GM23338 (cell line): ENCODE data around the gene LAPTM4A. TPM values are rescaled to one million over a fixed set of nuclear protein-coding genes. Genes with fewer than 3 reads are reported as not detected.

Source experiments
- ATAC-seq: fragments of 200-7000 bp; cut with Tn5 transposase; 3 replicates; pipeline ENCODE4 v1.9.1; 2020
- DNase-seq: peaks from one replicate; pipeline ENCODE4 v3.0.0-alpha.2; 2015; ENCODE audit warnings: low spot score
- H2AFZ ChIP-seq: fragments of 200-600 bp; sonication (generic); 2 replicates; pipeline ENCODE4 v1.8.0; 2016; ENCODE audit warnings: antibody characterized with exemption, mild to moderate bottlenecking, moderate library complexity
- H3F3A ChIP-seq: fragments of 200-600 bp; sonication (generic); replicated peaks from 2 replicates; pipeline ENCODE4 v1.8.0; 2017; ENCODE audit warnings: antibody characterized with exemption, mixed run types, low read depth
- H3K27ac ChIP-seq: fragments of 200-600 bp; sonication (generic); 2 replicates; pipeline ENCODE4 v1.6.1; 2016; ENCODE audit warnings: low read depth
- H3K27me3 ChIP-seq: fragments of 200-600 bp; sonication (generic); 2 replicates; pipeline ENCODE4 v1.8.0; 2016; ENCODE audit warnings: mild to moderate bottlenecking, mixed run types, moderate library complexity; ENCODE audit not compliant: insufficient read depth
- H3K36me3 ChIP-seq: fragments of 200-600 bp; sonication (generic); 2 replicates; pipeline ENCODE4 v1.8.0; 2016; ENCODE audit warnings: mild to moderate bottlenecking; ENCODE audit not compliant: insufficient read depth
- H3K4me1 ChIP-seq: fragments of 200-600 bp; sonication (generic); 2 replicates; pipeline ENCODE4 v1.8.0; 2016; ENCODE audit warnings: mild to moderate bottlenecking, moderate library complexity; ENCODE audit not compliant: insufficient read depth
- H3K4me2 ChIP-seq: fragments of 200-600 bp; sonication (generic); 2 replicates; pipeline ENCODE4 v1.7.1; 2017; ENCODE audit warnings: mixed run types
- H3K4me3 ChIP-seq: fragments of 200-600 bp; sonication (generic); 2 replicates; pipeline ENCODE4 v1.6.1; 2016; ENCODE audit warnings: mixed run types
- H3K79me2 ChIP-seq: fragments of 200-600 bp; sonication (generic); replicated peaks from 2 replicates; pipeline ENCODE4 v1.8.0; 2017; ENCODE audit warnings: mild to moderate bottlenecking; ENCODE audit not compliant: insufficient read depth
- H3K9me2 ChIP-seq: fragments of 200-600 bp; sonication (generic); 2 replicates; pipeline ENCODE4 v1.8.0; 2017; ENCODE audit not compliant: insufficient read depth
- H4K20me1 ChIP-seq: fragments of 200-600 bp; sonication (generic); replicated peaks from 2 replicates; pipeline ENCODE4 v1.8.0; 2017; ENCODE audit warnings: mild to moderate bottlenecking; ENCODE audit not compliant: insufficient read depth
- H3K27ac Mint-ChIP-seq: 2 replicates; pipeline ENCODE4 v1.8.0; 2020; ENCODE audit warnings: inconsistent platforms, mild to moderate bottlenecking, moderate library complexity, mixed read lengths
- H3K27me3 Mint-ChIP-seq: 3 replicates; pipeline ENCODE4 v1.8.0; 2022; ENCODE audit warnings: low read depth, mild to moderate bottlenecking, moderate library complexity, mixed read lengths, inconsistent platforms; ENCODE audit not compliant: insufficient read depth, poor library complexity
- H3K36me3 Mint-ChIP-seq: 3 replicates; pipeline ENCODE4 v1.8.0; 2021; ENCODE audit warnings: low read depth, mild to moderate bottlenecking, inconsistent platforms, moderate library complexity, mixed read lengths
- H3K4me1 Mint-ChIP-seq: 3 replicates; pipeline ENCODE4 v1.8.0; 2020; ENCODE audit warnings: mild to moderate bottlenecking, inconsistent platforms, mixed read lengths
- H3K4me3 Mint-ChIP-seq: 3 replicates; pipeline ENCODE4 v1.8.0; 2021; ENCODE audit warnings: moderate library complexity, mild to moderate bottlenecking, inconsistent platforms, mixed read lengths
- H3K9me3 Mint-ChIP-seq: 3 replicates; pipeline ENCODE4 v1.8.0; 2020; ENCODE audit warnings: moderate library complexity, mild to moderate bottlenecking, inconsistent platforms, mixed read lengths
- CREB1 ChIP-seq: fragments of 250-450 bp; sonication (Bioruptor Pico); IDR thresholded peaks from 2 replicates; pipeline ENCODE4 v1.5.0; 2020; ENCODE audit warnings: low read depth, mild to moderate bottlenecking, moderate library complexity
- EZH2 ChIP-seq: fragments of 200-600 bp; sonication (generic); IDR thresholded peaks from one replicate; pipeline ENCODE4 v1.8.0; 2017; ENCODE audit warnings: antibody characterized with exemption, mild to moderate bottlenecking, low read depth; ENCODE audit not compliant: unreplicated experiment
- EZH2phosphoT487 ChIP-seq: fragments of 200-600 bp; sonication (generic); IDR thresholded peaks from one replicate; pipeline ENCODE4 v1.8.1; 2018; ENCODE audit warnings: antibody characterized with exemption; ENCODE audit not compliant: unreplicated experiment
- JUNB ChIP-seq: IDR thresholded peaks from one replicate; pipeline ENCODE4 v1.6.1; 2016; ENCODE audit warnings: antibody characterized with exemption; ENCODE audit not compliant: unreplicated experiment
- NANOG ChIP-seq: IDR thresholded peaks from 2 replicates; pipeline ENCODE4 v1.6.1; 2016; ENCODE audit warnings: antibody characterized with exemption, borderline replicate concordance
- POLR2AphosphoS5 ChIP-seq: IDR thresholded peaks from 2 replicates; pipeline ENCODE4 v1.6.1; 2016; ENCODE audit warnings: antibody characterized with exemption, low read depth
- STAT1 ChIP-seq: IDR thresholded peaks from one replicate; pipeline ENCODE4 v1.6.1; 2016; ENCODE audit warnings: antibody characterized with exemption; ENCODE audit not compliant: unreplicated experiment
- ZNF114 ChIP-seq: fragments of 250-450 bp; sonication (Bioruptor Pico); IDR thresholded peaks from 2 replicates; pipeline ENCODE4 v1.5.0; 2020; ENCODE audit warnings: mild to moderate bottlenecking, moderate library complexity
- ZNF331 ChIP-seq: fragments of 250-450 bp; sonication (Bioruptor Pico); IDR thresholded peaks from 2 replicates; pipeline ENCODE4 v1.5.0; 2020; ENCODE audit warnings: low read depth, mild to moderate bottlenecking, moderate library complexity
- polyA plus RNA-seq: library from polyadenylated mRNA; unstranded; fragments of >200 nt; fragmentation: Nextera tagmentation; extraction: Ambion mirVana; gene quantifications from 2 replicates; pipeline ENCODE4 v1.2.1, GENCODE V29; 2016
- total RNA-seq: library from RNA; depleted of rRNA; stranded (reverse); fragments of >200 nt; shearing (Covaris generic); gene quantifications from 2 replicates; pipeline ENCODE4 v1.2.3, GENCODE V29; 2014
- TF ChIP-seq, protein P1 (sequence below): fragments of 250-450 bp; sonication (Bioruptor Pico); IDR thresholded peaks from 2 replicates; pipeline ENCODE4 v1.5.0; 2020; ENCODE audit warnings: mild to moderate bottlenecking, moderate library complexity
- TF ChIP-seq, protein P2 (sequence below), 2 experiments: fragments of 200-600 bp in 1 of 2; sonication (generic) in 1 of 2; conservative IDR thresholded peaks; 2 replicates each; pipeline versions ENCODE4 v1.5.1 to v1.6.1; 2016 to 2017; ENCODE audit warnings: antibody characterized with exemption in 2 of 2, low read depth in 2 of 2, mild to moderate bottlenecking in 2 of 2, moderate library complexity in 1 of 2
- TF ChIP-seq, protein P3 (sequence below): IDR thresholded peaks from 2 replicates; pipeline ENCODE4 v1.6.1; 2016; ENCODE audit warnings: antibody characterized with exemption
- TF ChIP-seq, protein P4 (sequence below): IDR thresholded peaks from one replicate; pipeline ENCODE4 v1.6.1; 2018; ENCODE audit warnings: antibody characterized with exemption; ENCODE audit not compliant: unreplicated experiment

Gene LAPTM4A
- total and polyA plus RNA-seq, 2 experiments from 2014 or later: 123 to 214 TPM

DNA sequence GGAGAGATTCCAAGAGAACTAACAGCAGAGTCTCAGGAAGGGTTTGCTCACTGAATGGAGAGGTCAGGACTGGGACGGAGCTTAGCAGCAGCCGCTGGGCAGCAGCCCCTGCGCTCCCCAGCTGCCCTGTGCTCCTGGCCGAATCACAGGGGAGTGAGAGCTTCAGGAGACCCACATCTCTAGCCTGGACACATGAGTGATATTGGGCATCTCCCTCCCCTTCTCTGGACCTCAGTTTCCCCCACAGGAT is 39.5 kb downstream of the LAPTM4A start:
- H3K27ac ChIP-seq: no peak overlapping the region
- peaks cover 19% of the 10 kb centered on the region for H3K4me1 ChIP-seq
- 0 out of 2 replicates have a peak, but pooled peaks cover 3% of the 10 kb centered on the region for H3F3A ChIP-seq
- H3K27me3 Mint-ChIP-seq: peaks cover 30% of the 10 kb centered on the region
- H3K4me1 Mint-ChIP-seq: peaks cover 15% of the 10 kb centered on the region
- DNase-seq (peak; percentile 23), ATAC-seq (peak; percentile 47)
- H4K20me1 ChIP-seq: no peaks in the 10 kb centered on the region
- peak overlapping the region; percentile 85 for H3K4me2 ChIP-seq
- H3K27me3 ChIP-seq: peaks cover 45% of the 10 kb centered on the region
- no peaks in the 10 kb centered on the region for H3K36me3 ChIP-seq
- H3K9me2 ChIP-seq: no peaks in the 10 kb centered on the region
- H2AFZ ChIP-seq: peak overlapping the region; percentile 98
- no peaks in the 10 kb centered on the region for H3K79me2 ChIP-seq
- H3K9me3 Mint-ChIP-seq: peaks cover 9% of the 10 kb centered on the region
- H3K27ac Mint-ChIP-seq: no peak overlapping the region
- peak overlapping the region; percentile 58 for H3K4me3 ChIP-seq
- peak overlapping the region; percentile 69 for H3K4me3 Mint-ChIP-seq
- TF ChIP-seq CREB1 (no peak), POLR2AphosphoS5 (no peak), EZH2 (no peak), NANOG (no peak), JUNB (no peak), EZH2phosphoT487 (no peak), ZNF331 (no peak), STAT1 (no peak), ZNF114 (CRISPR knock-in tag) (no peak)
- TF ChIP-seq, protein P1, sequence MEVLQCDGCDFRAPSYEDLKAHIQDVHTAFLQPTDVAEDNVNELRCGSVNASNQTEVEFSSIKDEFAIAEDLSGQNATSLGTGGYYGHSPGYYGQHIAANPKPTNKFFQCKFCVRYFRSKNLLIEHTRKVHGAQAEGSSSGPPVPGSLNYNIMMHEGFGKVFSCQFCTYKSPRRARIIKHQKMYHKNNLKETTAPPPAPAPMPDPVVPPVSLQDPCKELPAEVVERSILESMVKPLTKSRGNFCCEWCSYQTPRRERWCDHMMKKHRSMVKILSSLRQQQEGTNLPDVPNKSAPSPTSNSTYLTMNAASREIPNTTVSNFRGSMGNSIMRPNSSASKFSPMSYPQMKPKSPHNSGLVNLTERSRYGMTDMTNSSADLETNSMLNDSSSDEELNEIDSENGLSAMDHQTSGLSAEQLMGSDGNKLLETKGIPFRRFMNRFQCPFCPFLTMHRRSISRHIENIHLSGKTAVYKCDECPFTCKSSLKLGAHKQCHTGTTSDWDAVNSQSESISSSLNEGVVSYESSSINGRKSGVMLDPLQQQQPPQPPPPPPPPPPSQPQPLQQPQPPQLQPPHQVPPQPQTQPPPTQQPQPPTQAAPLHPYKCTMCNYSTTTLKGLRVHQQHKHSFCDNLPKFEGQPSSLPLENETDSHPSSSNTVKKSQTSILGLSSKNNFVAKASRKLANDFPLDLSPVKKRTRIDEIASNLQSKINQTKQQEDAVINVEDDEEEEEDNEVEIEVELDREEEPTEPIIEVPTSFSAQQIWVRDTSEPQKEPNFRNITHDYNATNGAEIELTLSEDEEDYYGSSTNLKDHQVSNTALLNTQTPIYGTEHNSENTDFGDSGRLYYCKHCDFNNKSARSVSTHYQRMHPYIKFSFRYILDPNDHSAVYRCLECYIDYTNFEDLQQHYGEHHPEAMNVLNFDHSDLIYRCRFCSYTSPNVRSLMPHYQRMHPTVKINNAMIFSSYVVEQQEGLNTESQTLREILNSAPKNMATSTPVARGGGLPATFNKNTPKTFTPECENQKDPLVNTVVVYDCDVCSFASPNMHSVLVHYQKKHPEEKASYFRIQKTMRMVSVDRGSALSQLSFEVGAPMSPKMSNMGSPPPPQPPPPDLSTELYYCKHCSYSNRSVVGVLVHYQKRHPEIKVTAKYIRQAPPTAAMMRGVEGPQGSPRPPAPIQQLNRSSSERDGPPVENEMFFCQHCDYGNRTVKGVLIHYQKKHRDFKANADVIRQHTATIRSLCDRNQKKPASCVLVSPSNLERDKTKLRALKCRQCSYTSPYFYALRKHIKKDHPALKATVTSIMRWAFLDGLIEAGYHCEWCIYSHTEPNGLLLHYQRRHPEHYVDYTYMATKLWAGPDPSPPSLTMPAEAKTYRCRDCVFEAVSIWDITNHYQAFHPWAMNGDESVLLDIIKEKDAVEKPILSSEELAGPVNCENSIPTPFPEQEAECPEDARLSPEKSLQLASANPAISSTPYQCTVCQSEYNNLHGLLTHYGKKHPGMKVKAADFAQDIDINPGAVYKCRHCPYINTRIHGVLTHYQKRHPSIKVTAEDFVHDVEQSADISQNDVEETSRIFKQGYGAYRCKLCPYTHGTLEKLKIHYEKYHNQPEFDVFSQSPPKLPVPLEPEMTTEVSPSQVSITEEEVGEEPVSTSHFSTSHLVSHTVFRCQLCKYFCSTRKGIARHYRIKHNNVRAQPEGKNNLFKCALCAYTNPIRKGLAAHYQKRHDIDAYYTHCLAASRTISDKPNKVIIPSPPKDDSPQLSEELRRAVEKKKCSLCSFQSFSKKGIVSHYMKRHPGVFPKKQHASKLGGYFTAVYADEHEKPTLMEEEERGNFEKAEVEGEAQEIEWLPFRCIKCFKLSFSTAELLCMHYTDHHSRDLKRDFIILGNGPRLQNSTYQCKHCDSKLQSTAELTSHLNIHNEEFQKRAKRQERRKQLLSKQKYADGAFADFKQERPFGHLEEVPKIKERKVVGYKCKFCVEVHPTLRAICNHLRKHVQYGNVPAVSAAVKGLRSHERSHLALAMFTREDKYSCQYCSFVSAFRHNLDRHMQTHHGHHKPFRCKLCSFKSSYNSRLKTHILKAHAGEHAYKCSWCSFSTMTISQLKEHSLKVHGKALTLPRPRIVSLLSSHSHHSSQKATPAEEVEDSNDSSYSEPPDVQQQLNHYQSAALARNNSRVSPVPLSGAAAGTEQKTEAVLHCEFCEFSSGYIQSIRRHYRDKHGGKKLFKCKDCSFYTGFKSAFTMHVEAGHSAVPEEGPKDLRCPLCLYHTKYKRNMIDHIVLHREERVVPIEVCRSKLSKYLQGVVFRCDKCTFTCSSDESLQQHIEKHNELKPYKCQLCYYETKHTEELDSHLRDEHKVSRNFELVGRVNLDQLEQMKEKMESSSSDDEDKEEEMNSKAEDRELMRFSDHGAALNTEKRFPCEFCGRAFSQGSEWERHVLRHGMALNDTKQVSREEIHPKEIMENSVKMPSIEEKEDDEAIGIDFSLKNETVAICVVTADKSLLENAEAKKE: no peak
- TF ChIP-seq, protein P2, sequence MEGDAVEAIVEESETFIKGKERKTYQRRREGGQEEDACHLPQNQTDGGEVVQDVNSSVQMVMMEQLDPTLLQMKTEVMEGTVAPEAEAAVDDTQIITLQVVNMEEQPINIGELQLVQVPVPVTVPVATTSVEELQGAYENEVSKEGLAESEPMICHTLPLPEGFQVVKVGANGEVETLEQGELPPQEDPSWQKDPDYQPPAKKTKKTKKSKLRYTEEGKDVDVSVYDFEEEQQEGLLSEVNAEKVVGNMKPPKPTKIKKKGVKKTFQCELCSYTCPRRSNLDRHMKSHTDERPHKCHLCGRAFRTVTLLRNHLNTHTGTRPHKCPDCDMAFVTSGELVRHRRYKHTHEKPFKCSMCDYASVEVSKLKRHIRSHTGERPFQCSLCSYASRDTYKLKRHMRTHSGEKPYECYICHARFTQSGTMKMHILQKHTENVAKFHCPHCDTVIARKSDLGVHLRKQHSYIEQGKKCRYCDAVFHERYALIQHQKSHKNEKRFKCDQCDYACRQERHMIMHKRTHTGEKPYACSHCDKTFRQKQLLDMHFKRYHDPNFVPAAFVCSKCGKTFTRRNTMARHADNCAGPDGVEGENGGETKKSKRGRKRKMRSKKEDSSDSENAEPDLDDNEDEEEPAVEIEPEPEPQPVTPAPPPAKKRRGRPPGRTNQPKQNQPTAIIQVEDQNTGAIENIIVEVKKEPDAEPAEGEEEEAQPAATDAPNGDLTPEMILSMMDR (conservative IDR thresholded peaks at IDR 0.05; ENCODE audit: low read depth in 2 of 2): no peak
- TF ChIP-seq, protein P3, sequence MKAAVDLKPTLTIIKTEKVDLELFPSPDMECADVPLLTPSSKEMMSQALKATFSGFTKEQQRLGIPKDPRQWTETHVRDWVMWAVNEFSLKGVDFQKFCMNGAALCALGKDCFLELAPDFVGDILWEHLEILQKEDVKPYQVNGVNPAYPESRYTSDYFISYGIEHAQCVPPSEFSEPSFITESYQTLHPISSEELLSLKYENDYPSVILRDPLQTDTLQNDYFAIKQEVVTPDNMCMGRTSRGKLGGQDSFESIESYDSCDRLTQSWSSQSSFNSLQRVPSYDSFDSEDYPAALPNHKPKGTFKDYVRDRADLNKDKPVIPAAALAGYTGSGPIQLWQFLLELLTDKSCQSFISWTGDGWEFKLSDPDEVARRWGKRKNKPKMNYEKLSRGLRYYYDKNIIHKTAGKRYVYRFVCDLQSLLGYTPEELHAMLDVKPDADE: no peak
- TF ChIP-seq, protein P4, sequence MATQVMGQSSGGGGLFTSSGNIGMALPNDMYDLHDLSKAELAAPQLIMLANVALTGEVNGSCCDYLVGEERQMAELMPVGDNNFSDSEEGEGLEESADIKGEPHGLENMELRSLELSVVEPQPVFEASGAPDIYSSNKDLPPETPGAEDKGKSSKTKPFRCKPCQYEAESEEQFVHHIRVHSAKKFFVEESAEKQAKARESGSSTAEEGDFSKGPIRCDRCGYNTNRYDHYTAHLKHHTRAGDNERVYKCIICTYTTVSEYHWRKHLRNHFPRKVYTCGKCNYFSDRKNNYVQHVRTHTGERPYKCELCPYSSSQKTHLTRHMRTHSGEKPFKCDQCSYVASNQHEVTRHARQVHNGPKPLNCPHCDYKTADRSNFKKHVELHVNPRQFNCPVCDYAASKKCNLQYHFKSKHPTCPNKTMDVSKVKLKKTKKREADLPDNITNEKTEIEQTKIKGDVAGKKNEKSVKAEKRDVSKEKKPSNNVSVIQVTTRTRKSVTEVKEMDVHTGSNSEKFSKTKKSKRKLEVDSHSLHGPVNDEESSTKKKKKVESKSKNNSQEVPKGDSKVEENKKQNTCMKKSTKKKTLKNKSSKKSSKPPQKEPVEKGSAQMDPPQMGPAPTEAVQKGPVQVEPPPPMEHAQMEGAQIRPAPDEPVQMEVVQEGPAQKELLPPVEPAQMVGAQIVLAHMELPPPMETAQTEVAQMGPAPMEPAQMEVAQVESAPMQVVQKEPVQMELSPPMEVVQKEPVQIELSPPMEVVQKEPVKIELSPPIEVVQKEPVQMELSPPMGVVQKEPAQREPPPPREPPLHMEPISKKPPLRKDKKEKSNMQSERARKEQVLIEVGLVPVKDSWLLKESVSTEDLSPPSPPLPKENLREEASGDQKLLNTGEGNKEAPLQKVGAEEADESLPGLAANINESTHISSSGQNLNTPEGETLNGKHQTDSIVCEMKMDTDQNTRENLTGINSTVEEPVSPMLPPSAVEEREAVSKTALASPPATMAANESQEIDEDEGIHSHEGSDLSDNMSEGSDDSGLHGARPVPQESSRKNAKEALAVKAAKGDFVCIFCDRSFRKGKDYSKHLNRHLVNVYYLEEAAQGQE: no peak
- 0 out of 3 replicates have a peak, but pooled peaks cover 4% of the 10 kb centered on the region for H3K36me3 Mint-ChIP-seq
